Measurements from ENCODE around the gene SPC25. TPM values are rescaled to one million over a fixed set of nuclear protein-coding genes. Genes with fewer than 3 reads are reported as not detected.
A peak's percentile ranks its signal among the peaks of the same experiment; 100 is the strongest.

SPC25 gene
- total and polyA plus RNA-seq, 9 of the 15 experiments (the other 6 are each of a cell fraction or from before 2014, with no cell fraction given), result 44.8 to 100 (median 75.0) TPM

GRCh38 chr2:168930242-168930641 is 40.0 kb upstream of the SPC25 start (continued):
- TF ChIP-seq ZNF445 (CRISPR knock-in tag; IDR thresholded peaks at IDR 0.05; ENCODE audit: low read depth) (no peak), TEAD4 (IDR thresholded peaks at IDR 0.05; ENCODE audit: low read length) (no peak), TEAD4 (CRISPR knock-in tag; IDR thresholded peaks at IDR 0.05; ENCODE audit: borderline replicate concordance) (no peak)

- no peaks in the 10 kb centered on the region for H3K9me1 ChIP-seq (ENCODE audit: control insufficient read depth, insufficient read depth, low read length)
- 51% methylated on average over 3 of the region's 3 CpGs for WGBS (ENCODE audit: insufficient coverage, low coverage, missing lambda C conversion rate)
- ChIA-PET CTCF (ENCODE audit: low intra/inter-chr PET ratio) (no interaction called here), POLR2A (no interaction called here)
- no peak for FAIRE-seq
- ATAC-seq, result no peak
- no peak for DNase-seq (ENCODE audit: extremely low read depth in 1 of 4, low spot score in 3 of 4)
- H3K27ac ChIP-seq (ENCODE audit: extremely low read depth, low read depth, low read length), result no peak overlapping the region
- TF ChIP-seq HOXB6 (CRISPR knock-in tag; IDR thresholded peaks at IDR 0.05; ENCODE audit: borderline replicate concordance) (no peak), TAF1 (IDR thresholded peaks at IDR 0.05; ENCODE audit: control insufficient read depth, extremely low read depth, insufficient read depth, low read length, severe bottlenecking) (no peak), ZNF589 (CRISPR knock-in tag; IDR thresholded peaks at IDR 0.05; ENCODE audit: low read depth) (no peak), SIX5 (IDR thresholded peaks at IDR 0.05; ENCODE audit: borderline replicate concordance in 1 of 2, insufficient read depth in 1 of 2, low read depth in 1 of 2, low read length in 2 of 2) (no peak), PRMT5 (CRISPR knock-in tag; IDR thresholded peaks at IDR 0.05) (no peak), MCM2 (IDR thresholded peaks at IDR 0.05; ENCODE audit: low read depth) (no peak), HNRNPUL1 (IDR thresholded peaks at IDR 0.05; ENCODE audit: low read length) (no peak), ZNF512 (tag; IDR thresholded peaks at IDR 0.05) (0 out of 2 replicates have a peak, but pooled peaks have one; percentile 21), NR1H2 (CRISPR knock-in tag; IDR thresholded peaks at IDR 0.05) (no peak), HMG20B (CRISPR knock-in tag; IDR thresholded peaks at IDR 0.05) (no peak), ZMIZ1 (IDR thresholded peaks at IDR 0.05; ENCODE audit: low read depth in 2 of 2, low read length in 2 of 2) (no peak), NFIC (IDR thresholded peaks at IDR 0.05) (0 out of 2 replicates have a peak, but pooled peaks have one; percentile 18), ZNF551 (CRISPR knock-in tag; IDR thresholded peaks at IDR 0.05) (no peak)
- no peak overlapping the region for H3K4me3 ChIP-seq
- no peak overlapping the region for H3K4me2 ChIP-seq (ENCODE audit: insufficient read depth, low read length)
- H3K27me3 ChIP-seq (ENCODE audit: control insufficient read depth in 2 of 2, insufficient read depth in 2 of 2, low read length in 2 of 2), result no peaks in the 10 kb centered on the region
- no peaks in the 10 kb centered on the region for H4K20me1 ChIP-seq (replicated peaks; ENCODE audit: control insufficient read depth, insufficient read depth, low read length)
- H3K9me3 ChIP-seq (replicated peaks; ENCODE audit: control insufficient read depth, insufficient read depth, low read depth, low read length), result no peaks in the 10 kb centered on the region
- intact Hi-C loops (cut with micrococcal nuclease) (loop anchor here (10.0 kb wide), 1 partner anchor 784 kb away; no protein-coding TSS in a partner anchor), in situ Hi-C loops (cut with MboI) (no loop called here)
- H3K36me3 ChIP-seq (ENCODE audit: control insufficient read depth, insufficient read depth, low read length), result no peaks in the 10 kb centered on the region
- peaks cover 0 to 4% of the 10 kb centered on the region in 2 experiments; a peak in 3 of 5 replicates for H3K4me1 ChIP-seq (replicated peaks in 1 of 2; ENCODE audit: control insufficient read depth in 2 of 2, insufficient read depth in 2 of 2, low read length in 2 of 2)
- no TSS peak for BruUV-seq (replicated peaks)
- no peak overlapping the region for H3K9ac ChIP-seq (ENCODE audit: insufficient read depth in 1 of 2, low read depth in 2 of 2, low read length in 2 of 2)
- peak overlapping the region; percentile 33 for H2AFZ ChIP-seq (ENCODE audit: low read depth, low read length)
- no peaks in the 10 kb centered on the region for H3K79me2 ChIP-seq (ENCODE audit: control insufficient read depth, insufficient read depth, low read length)
These were observed 38.8 kb upstream of the SPC25 start for GRCh38 chr2:168929031-168929430.

All from K562 (cell line).